ENCODE measurements around the gene ASB3.
"Not testable (repeated sequence)": the region's sequence is repeated elsewhere in the genome, so short reads cannot be mapped to it uniquely, and the experiment has no call there.

ASB3 gene

GRCh38 chr2:53785366-53785765 is 1.4 kb downstream of the ASB3 start:
- no peak for DNase-seq

GRCh38 chr2:53784436-53784835 is 2.3 kb downstream of the ASB3 start:
- peak; percentile 11 for DNase-seq

- DNase-seq, result no peak
Measured at GRCh38 chr2:53782676-53783075, 4.1 kb downstream of the ASB3 start.

GRCh38 chr2:53780056-53780455 is 6.7 kb downstream of the ASB3 start:
- no peak for DNase-seq

- no peak for DNase-seq
Measured at GRCh38 chr2:53778536-53779162, 8.1 kb downstream of the ASB3 start.

GRCh38 chr2:53777134-53777533 is 9.6 kb downstream of the ASB3 start:
- no peak for DNase-seq

- no peak for DNase-seq
Measured at GRCh38 chr2:53770264-53770663, 16.5 kb downstream of the ASB3 start.

GRCh38 chr2:53769318-53769945 is 17.3 kb downstream of the ASB3 start:
- no peak for DNase-seq

- peak; percentile 32 for DNase-seq
Measured at GRCh38 chr2:53768242-53768542, 18.6 kb downstream of the ASB3 start.

- DNase-seq, result peak; percentile 72
Measured at GRCh38 chr2:53767405-53768241, 19.1 kb downstream of the ASB3 start, which contains the start of gene CHAC2. Gene CHAC2, plus strand, starts transcription at chr2:53767804. Its CDS starts 83 bp downstream, at chr2:53767887.

GRCh38 chr2:53765767-53766166 is 21.0 kb downstream of the ASB3 start:
- no peak for DNase-seq

- DNase-seq, result not testable (repeated sequence)
Measured at GRCh38 chr2:53757206-53757605, 29.5 kb downstream of the ASB3 start.

GRCh38 chr2:53756644-53757043 is 30.1 kb downstream of the ASB3 start:
- DNase-seq, result no peak

- no peak for DNase-seq
Measured at GRCh38 chr2:53755121-53755520, 31.6 kb downstream of the ASB3 start.

GRCh38 chr2:53753041-53753440 is 33.7 kb downstream of the ASB3 start:
- no peak for DNase-seq

- no peak for DNase-seq
Measured at GRCh38 chr2:53752385-53752784, 34.4 kb downstream of the ASB3 start.

GRCh38 chr2:53751728-53752127 is 35.0 kb downstream of the ASB3 start:
- DNase-seq, result peak; percentile 41

GRCh38 chr2:53750041-53750768 is 36.5 kb downstream of the ASB3 start:
- no peak for DNase-seq

GRCh38 chr2:53744395-53745065 is 42.2 kb downstream of the ASB3 start:
- peak; percentile 6 for DNase-seq

GRCh38 chr2:53740170-53740569 is 46.6 kb downstream of the ASB3 start:
- peak; percentile 39 for DNase-seq

GRCh38 chr2:53739032-53739431 is 47.7 kb downstream of the ASB3 start:
- DNase-seq, result no peak

- no peak for DNase-seq
Measured at GRCh38 chr2:53737091-53737490, 49.7 kb downstream of the ASB3 start.
